ENCODE results near the gene CLEC11A. TPM values are rescaled to one million over a fixed set of nuclear protein-coding genes. Genes with fewer than 3 reads are reported as not detected.

The CLEC11A gene
- total and polyA plus RNA-seq, 9 of the 15 experiments (the other 6 are each of a cell fraction or from before 2014, with no cell fraction given) = 0.39 to 43.9 (median 3.4) TPM

DNA sequence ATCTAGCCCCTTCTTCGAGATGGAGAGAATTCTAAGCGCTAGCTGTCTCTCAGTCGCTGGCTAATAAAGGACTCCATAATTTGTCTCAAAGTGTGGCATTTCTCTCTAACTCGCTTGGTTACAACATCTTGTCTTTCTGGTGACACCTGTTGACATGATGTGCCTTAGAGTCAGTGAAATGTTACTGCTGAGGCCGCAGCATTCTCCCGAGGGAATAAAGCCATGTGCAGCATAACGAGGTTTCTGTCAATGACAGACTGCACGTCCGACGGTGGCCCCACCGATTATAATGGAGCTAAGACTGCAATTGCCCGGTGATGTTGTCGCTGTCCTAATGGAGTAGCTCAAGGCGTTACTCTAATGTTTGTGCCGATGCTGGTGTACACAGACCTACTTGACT lies 26.8 kb downstream of the CLEC11A start:
- no peaks in the 10 kb centered on the region for H3K36me3 ChIP-seq (ENCODE audit: control insufficient read depth, insufficient read depth, low read length)
- TF ChIP-seq, protein P1, sequence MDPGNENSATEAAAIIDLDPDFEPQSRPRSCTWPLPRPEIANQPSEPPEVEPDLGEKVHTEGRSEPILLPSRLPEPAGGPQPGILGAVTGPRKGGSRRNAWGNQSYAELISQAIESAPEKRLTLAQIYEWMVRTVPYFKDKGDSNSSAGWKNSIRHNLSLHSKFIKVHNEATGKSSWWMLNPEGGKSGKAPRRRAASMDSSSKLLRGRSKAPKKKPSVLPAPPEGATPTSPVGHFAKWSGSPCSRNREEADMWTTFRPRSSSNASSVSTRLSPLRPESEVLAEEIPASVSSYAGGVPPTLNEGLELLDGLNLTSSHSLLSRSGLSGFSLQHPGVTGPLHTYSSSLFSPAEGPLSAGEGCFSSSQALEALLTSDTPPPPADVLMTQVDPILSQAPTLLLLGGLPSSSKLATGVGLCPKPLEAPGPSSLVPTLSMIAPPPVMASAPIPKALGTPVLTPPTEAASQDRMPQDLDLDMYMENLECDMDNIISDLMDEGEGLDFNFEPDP (CRISPR knock-in tag; IDR thresholded peaks at IDR 0.05) = no peak
- TF ChIP-seq ATF1 (CRISPR knock-in tag; IDR thresholded peaks at IDR 0.05) (no peak), ATF1 (tag; IDR thresholded peaks at IDR 0.05) (no peak), ARHGAP35 (IDR thresholded peaks at IDR 0.05; ENCODE audit: partially characterized antibody) (no peak), NFATC3 (IDR thresholded peaks at IDR 0.05) (no peak), RNF2 (IDR thresholded peaks at IDR 0.05) (no peak)
- no peaks in the 10 kb centered on the region for H3K9me1 ChIP-seq (ENCODE audit: control insufficient read depth, insufficient read depth, low read length)
- ChIA-PET POLR2A (interaction anchor here (1.2 kb wide), 1 partner anchor 10 kb away, joined by 4 read pairs; no protein-coding TSS in a partner anchor), CTCF (ENCODE audit: low intra/inter-chr PET ratio) (no interaction called here)
- H3K4me2 ChIP-seq (ENCODE audit: insufficient read depth, low read length) = no peak overlapping the region
- H3K9me3 ChIP-seq (replicated peaks; ENCODE audit: control insufficient read depth, insufficient read depth, low read depth, low read length) = peaks cover 4% of the 10 kb centered on the region; the same call in 1 of the 2 replicates
- no peak for FAIRE-seq
- DNase-seq (ENCODE audit: extremely low read depth in 1 of 4, low spot score in 3 of 4) = no peak
- H3K27me3 ChIP-seq (ENCODE audit: control insufficient read depth in 2 of 2, insufficient read depth in 2 of 2, low read length in 2 of 2) = no peaks in the 10 kb centered on the region
- H4K20me1 ChIP-seq (replicated peaks; ENCODE audit: control insufficient read depth, insufficient read depth, low read length) = no peaks in the 10 kb centered on the region
- intact Hi-C loops (cut with micrococcal nuclease) = no loop called here
- in situ Hi-C loops (cut with MboI) = no loop called here
- no peak overlapping the region for H3K4me3 ChIP-seq
- peaks cover 11 to 12% of the 10 kb centered on the region in 2 experiments; a peak in 3 of 5 replicates for H3K4me1 ChIP-seq (replicated peaks in 1 of 2; ENCODE audit: control insufficient read depth in 2 of 2, insufficient read depth in 2 of 2, low read length in 2 of 2)
- H2AFZ ChIP-seq (ENCODE audit: low read depth, low read length) = peak overlapping the region; percentile 38; the same call in 1 of the 2 replicates
- ATAC-seq = no peak
- H3K27ac ChIP-seq (ENCODE audit: extremely low read depth, low read depth, low read length) = no peak overlapping the region
- WGBS (ENCODE audit: insufficient coverage, low coverage, missing lambda C conversion rate) = 75% methylated on average over 15 of the region's 15 CpGs
- no peaks in the 10 kb centered on the region for H3K79me2 ChIP-seq (ENCODE audit: control insufficient read depth, insufficient read depth, low read length)
- no peak overlapping the region for H3K9ac ChIP-seq (ENCODE audit: insufficient read depth in 1 of 2, low read depth in 2 of 2, low read length in 2 of 2)
- BruUV-seq (replicated peaks) = no TSS peak

DNA sequence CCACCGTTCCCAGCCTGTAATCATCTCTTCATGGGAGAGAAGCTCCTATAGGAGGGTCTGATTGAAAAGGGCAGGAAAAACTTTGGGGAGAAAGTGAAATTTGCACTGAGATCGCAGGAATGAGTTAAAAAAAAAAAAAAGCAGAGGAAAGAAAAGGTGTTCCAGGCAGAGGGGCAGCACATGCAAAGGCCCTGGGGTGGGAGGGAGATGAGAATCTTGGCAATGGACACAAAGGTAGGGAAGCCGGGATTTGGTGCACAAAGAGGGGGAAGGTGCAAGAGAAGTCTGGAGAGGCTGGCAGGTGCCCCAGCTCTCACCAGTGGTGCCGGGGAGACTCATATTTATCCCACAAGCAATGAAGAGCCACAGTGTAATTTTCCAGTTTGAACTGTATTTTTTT lies 30.7 kb downstream of the CLEC11A start:
- no peaks in the 10 kb centered on the region for H3K9me3 ChIP-seq (replicated peaks; ENCODE audit: control insufficient read depth, insufficient read depth, low read depth, low read length)
- intact Hi-C loops (cut with micrococcal nuclease) (no loop called here), in situ Hi-C loops (cut with MboI) (no loop called here)
- H3K9ac ChIP-seq (ENCODE audit: insufficient read depth in 1 of 2, low read depth in 2 of 2, low read length in 2 of 2) = no peak overlapping the region
- DNase-seq (ENCODE audit: extremely low read depth in 1 of 4, low spot score in 3 of 4) (no peak), FAIRE-seq (no peak), ATAC-seq (no peak)
- H4K20me1 ChIP-seq (replicated peaks; ENCODE audit: control insufficient read depth, insufficient read depth, low read length) = no peaks in the 10 kb centered on the region
- no TSS peak for BruUV-seq (replicated peaks)
- no peak overlapping the region for H3K27ac ChIP-seq (ENCODE audit: extremely low read depth, low read depth, low read length)
- H3K4me2 ChIP-seq (ENCODE audit: insufficient read depth, low read length) = no peak overlapping the region
- peak; percentile 64 for TF ChIP-seq RBM25 (IDR thresholded peaks at IDR 0.05; ENCODE audit: low read depth, low read length, severe bottlenecking)
- TF ChIP-seq, protein P2, sequence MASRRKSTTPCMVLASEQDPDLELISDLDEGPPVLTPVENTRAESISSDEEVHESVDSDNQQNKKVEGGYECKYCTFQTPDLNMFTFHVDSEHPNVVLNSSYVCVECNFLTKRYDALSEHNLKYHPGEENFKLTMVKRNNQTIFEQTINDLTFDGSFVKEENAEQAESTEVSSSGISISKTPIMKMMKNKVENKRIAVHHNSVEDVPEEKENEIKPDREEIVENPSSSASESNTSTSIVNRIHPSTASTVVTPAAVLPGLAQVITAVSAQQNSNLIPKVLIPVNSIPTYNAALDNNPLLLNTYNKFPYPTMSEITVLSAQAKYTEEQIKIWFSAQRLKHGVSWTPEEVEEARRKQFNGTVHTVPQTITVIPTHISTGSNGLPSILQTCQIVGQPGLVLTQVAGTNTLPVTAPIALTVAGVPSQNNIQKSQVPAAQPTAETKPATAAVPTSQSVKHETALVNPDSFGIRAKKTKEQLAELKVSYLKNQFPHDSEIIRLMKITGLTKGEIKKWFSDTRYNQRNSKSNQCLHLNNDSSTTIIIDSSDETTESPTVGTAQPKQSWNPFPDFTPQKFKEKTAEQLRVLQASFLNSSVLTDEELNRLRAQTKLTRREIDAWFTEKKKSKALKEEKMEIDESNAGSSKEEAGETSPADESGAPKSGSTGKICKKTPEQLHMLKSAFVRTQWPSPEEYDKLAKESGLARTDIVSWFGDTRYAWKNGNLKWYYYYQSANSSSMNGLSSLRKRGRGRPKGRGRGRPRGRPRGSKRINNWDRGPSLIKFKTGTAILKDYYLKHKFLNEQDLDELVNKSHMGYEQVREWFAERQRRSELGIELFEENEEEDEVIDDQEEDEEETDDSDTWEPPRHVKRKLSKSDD (conservative IDR thresholded peaks at IDR 0.05; ENCODE audit: low read length) = no peak
- no peaks in the 10 kb centered on the region for H3K79me2 ChIP-seq (ENCODE audit: control insufficient read depth, insufficient read depth, low read length)
- ChIA-PET POLR2A (interaction anchor here (0.7 to 3.5 kb wide), 2 partner anchors 10 to 20 kb away, joined by 3 to 13 read pairs; no protein-coding TSS in a partner anchor), CTCF (ENCODE audit: low intra/inter-chr PET ratio) (no interaction called here)
- no peak overlapping the region for H2AFZ ChIP-seq (ENCODE audit: low read depth, low read length)
- H3K36me3 ChIP-seq (ENCODE audit: control insufficient read depth, insufficient read depth, low read length) = no peaks in the 10 kb centered on the region
- no peaks in the 10 kb centered on the region for H3K27me3 ChIP-seq (ENCODE audit: control insufficient read depth in 2 of 2, insufficient read depth in 2 of 2, low read length in 2 of 2)
- no peak overlapping the region for H3K4me3 ChIP-seq
- H3K9me1 ChIP-seq (ENCODE audit: control insufficient read depth, insufficient read depth, low read length) = no peaks in the 10 kb centered on the region
- peaks cover 2 to 4% of the 10 kb centered on the region in 2 experiments; a peak in 3 of 5 replicates for H3K4me1 ChIP-seq (replicated peaks in 1 of 2; ENCODE audit: control insufficient read depth in 2 of 2, insufficient read depth in 2 of 2, low read length in 2 of 2)
- WGBS (ENCODE audit: insufficient coverage, low coverage, missing lambda C conversion rate) = 74% methylated on average over 4 of the region's 4 CpGs
